Hepatocyte (in vitro differentiated cells): ENCODE measurements around the gene GPR52. TPM values are rescaled to one million over a fixed set of nuclear protein-coding genes. Genes with fewer than 3 reads are reported as not detected.

Source experiments
- DNase-seq: peaks from one replicate; pipeline ENCODE4 v3.0.0-alpha.2; 2016; ENCODE audit warnings: low spot score
- H2AFZ ChIP-seq: fragments of 200-600 bp; sonication (generic); 2 replicates; pipeline ENCODE4 v1.6.0; 2016; ENCODE audit warnings: antibody characterized with exemption, mild to moderate bottlenecking
- H3K27ac ChIP-seq: fragments of 200-600 bp; sonication (generic); 2 replicates; pipeline ENCODE4 v1.5.1; 2016; ENCODE audit warnings: mild to moderate bottlenecking
- H3K27me3 ChIP-seq: fragments of 200-600 bp; sonication (generic); 2 replicates; pipeline ENCODE4 v1.6.1; 2016
- H3K36me3 ChIP-seq: fragments of 200-600 bp; sonication (generic); replicated peaks from 2 replicates; pipeline ENCODE4 v1.5.1; 2016; ENCODE audit warnings: low read depth; ENCODE audit not compliant: insufficient read depth
- H3K4me1 ChIP-seq: fragments of 200-600 bp; sonication (generic); 2 replicates; pipeline ENCODE4 v1.5.1; 2016; ENCODE audit warnings: mild to moderate bottlenecking, moderate library complexity; ENCODE audit not compliant: insufficient read depth
- H3K4me2 ChIP-seq: fragments of 200-600 bp; sonication (generic); 2 replicates; pipeline ENCODE4 v1.6.0; 2016
- H3K4me3 ChIP-seq: fragments of 200-600 bp; sonication (generic); 2 replicates; pipeline ENCODE4 v1.5.1; 2016; ENCODE audit warnings: mild to moderate bottlenecking
- H3K79me2 ChIP-seq: fragments of 200-600 bp; sonication (generic); 2 replicates; pipeline ENCODE4 v1.6.0; 2017; ENCODE audit warnings: mild to moderate bottlenecking
- H3K9me2 ChIP-seq: fragments of 200-600 bp; sonication (generic); replicated peaks from 2 replicates; pipeline ENCODE4 v1.6.0; 2017; ENCODE audit warnings: mild to moderate bottlenecking; ENCODE audit not compliant: insufficient read depth
- H3K9me3 ChIP-seq: fragments of 200-600 bp; sonication (generic); 2 replicates; pipeline ENCODE4 v1.5.1; 2016; ENCODE audit warnings: low read depth, mild to moderate bottlenecking
- H4K20me1 ChIP-seq: fragments of 200-600 bp; sonication (generic); 2 replicates; pipeline ENCODE4 v1.6.0; 2016; ENCODE audit warnings: mild to moderate bottlenecking; ENCODE audit not compliant: insufficient read depth, poor library complexity, severe bottlenecking
- CTCF ChIP-seq: fragments of 200-600 bp; sonication (generic); IDR thresholded peaks from 2 replicates; pipeline ENCODE4 v1.5.1; 2016; ENCODE audit warnings: antibody characterized with exemption, mild to moderate bottlenecking; ENCODE audit not compliant: poor library complexity
- EZH2 ChIP-seq: fragments of 200-600 bp; sonication (generic); IDR thresholded peaks from 2 replicates; pipeline ENCODE4 v1.6.1; 2016; ENCODE audit warnings: antibody characterized with exemption, mild to moderate bottlenecking, borderline replicate concordance
- EZH2phosphoT487 ChIP-seq: fragments of 200-600 bp; sonication (generic); IDR thresholded peaks from one replicate; pipeline ENCODE4 v1.6.1; 2018; ENCODE audit warnings: antibody characterized with exemption, mild to moderate bottlenecking, low read depth, moderate library complexity; ENCODE audit not compliant: unreplicated experiment, severe bottlenecking
- WGBS: methylation state at CpG from one replicate; pipeline ENCODE4 v1.1.6; 2016; ENCODE audit warnings: low lambda C conversion rate; ENCODE audit errors: missing lambda C conversion rate; 5-methylcytosine and 5-hydroxymethylcytosine counted together
- polyA plus RNA-seq: library from polyadenylated mRNA; unstranded; fragments of >200 nt; fragmentation: Nextera tagmentation; extraction: Ambion mirVana; gene quantifications from 2 replicates; pipeline ENCODE4 v1.2.1, GENCODE V29; 2016
- total RNA-seq: library from RNA; depleted of rRNA; stranded (reverse); fragments of >200 nt; gene quantifications from 2 replicates; pipeline ENCODE4 v1.2.3, GENCODE V29; 2014

The GPR52 gene
- total and polyA plus RNA-seq, 2 experiments from 2014 or later: 1.6 TPM; not detected in 1

- no peaks in the 10 kb centered on the region for H3K9me2 ChIP-seq
- no peaks in the 10 kb centered on the region for H3K79me2 ChIP-seq
- no peaks in the 10 kb centered on the region for H3K27me3 ChIP-seq
- WGBS: 78% methylated on average over 6 of the region's 6 CpGs
- DNase-seq: no peak
- no peak overlapping the region for H2AFZ ChIP-seq
- H3K27ac ChIP-seq: no peak overlapping the region
- H3K4me2 ChIP-seq: no peak overlapping the region
- H3K9me3 ChIP-seq: no peaks in the 10 kb centered on the region
- H3K36me3 ChIP-seq: no peaks in the 10 kb centered on the region
- TF ChIP-seq EZH2 (no peak), EZH2phosphoT487 (no peak), CTCF (no peak)
- H3K4me1 ChIP-seq: no peaks in the 10 kb centered on the region
- no peak overlapping the region for H3K4me3 ChIP-seq
- no peaks in the 10 kb centered on the region for H4K20me1 ChIP-seq
Observed at GRCh38 chr1:174445817-174446216, 1.9 kb upstream of the GPR52 start.

- no peaks in the 10 kb centered on the region for H3K79me2 ChIP-seq
- no peak for DNase-seq
- no peak overlapping the region for H3K4me3 ChIP-seq
- no peak overlapping the region for H3K27ac ChIP-seq
- no peak overlapping the region for H3K4me2 ChIP-seq
- no peak for TF ChIP-seq EZH2phosphoT487
- TF ChIP-seq EZH2: no peak
- TF ChIP-seq CTCF: no peak
- no peaks in the 10 kb centered on the region for H3K9me2 ChIP-seq
- WGBS: 81% methylated on average over 5 of the region's 5 CpGs
- no peaks in the 10 kb centered on the region for H3K36me3 ChIP-seq
- no peaks in the 10 kb centered on the region for H3K9me3 ChIP-seq
- no peak overlapping the region for H2AFZ ChIP-seq
- H3K27me3 ChIP-seq: no peaks in the 10 kb centered on the region
- H3K4me1 ChIP-seq: no peaks in the 10 kb centered on the region
- no peaks in the 10 kb centered on the region for H4K20me1 ChIP-seq
Observed at GRCh38 chr1:174448531-174448883, 743 bp downstream of the GPR52 start.

- WGBS: 89% methylated on average over 5 of the region's 5 CpGs
- no peak for DNase-seq
Observed at GRCh38 chr1:174448974-174449373, 1.2 kb downstream of the GPR52 start.

GRCh38 chr1:174451408-174451807, 3.6 kb downstream of the GPR52 start:
- Histone ChIP-seq H3K9me3 (no peaks in the 10 kb centered on the region), H3K27ac (no peak overlapping the region), H3K4me1 (no peaks in the 10 kb centered on the region), H3K36me3 (no peaks in the 10 kb centered on the region), H4K20me1 (no peaks in the 10 kb centered on the region), H2AFZ (no peak overlapping the region), H3K79me2 (no peaks in the 10 kb centered on the region), H3K4me3 (no peak overlapping the region), H3K4me2 (no peak overlapping the region), H3K9me2 (no peaks in the 10 kb centered on the region), H3K27me3 (no peaks in the 10 kb centered on the region)
- no peak for DNase-seq
- TF ChIP-seq EZH2phosphoT487 (no peak), CTCF (no peak), EZH2 (no peak)
- 90% methylated on average over 6 of the region's 6 CpGs for WGBS

More at GRCh38 chr1:174448974-174449373, 1.2 kb downstream of the GPR52 start:
- H3K9me3 ChIP-seq: no peaks in the 10 kb centered on the region
- no peaks in the 10 kb centered on the region for H3K36me3 ChIP-seq
- no peak overlapping the region for H3K4me3 ChIP-seq
- no peak for TF ChIP-seq EZH2
- H3K79me2 ChIP-seq: no peaks in the 10 kb centered on the region
- no peaks in the 10 kb centered on the region for H3K9me2 ChIP-seq
- no peak overlapping the region for H3K4me2 ChIP-seq
- H3K4me1 ChIP-seq: no peaks in the 10 kb centered on the region
- H3K27ac ChIP-seq: no peak overlapping the region
- no peaks in the 10 kb centered on the region for H4K20me1 ChIP-seq
- H2AFZ ChIP-seq: no peak overlapping the region
- H3K27me3 ChIP-seq: no peaks in the 10 kb centered on the region
